LNCaP clone FGC (cell line): Measurements from ENCODE around the gene HIGD1C.
A peak's percentile ranks its signal among the peaks of the same experiment; 100 is the strongest.
"Not testable (repeated sequence)": the region's sequence is repeated elsewhere in the genome, so short reads cannot be mapped to it uniquely, and the experiment has no call there.

Experiments
- DNase-seq: peaks from one replicate; pipeline ENCODE4 v3.0.0-alpha.2; 2011; ENCODE audit warnings: low read depth
- H3K4me3 ChIP-seq: 2 replicates; pipeline ENCODE4 v1.5.1; 2011; ENCODE audit warnings: mild to moderate bottlenecking, low read depth, low read length, control low read depth
- TF ChIP-seq, protein P1 (sequence below): IDR thresholded peaks from 2 replicates; pipeline ENCODE4 v1.5.1; 2012; ENCODE audit warnings: mild to moderate bottlenecking; ENCODE audit not compliant: control insufficient read depth, insufficient read depth; ENCODE audit errors: extremely low read depth

Gene HIGD1C

GRCh38 chr12:50923361-50924130 is 28.8 kb upstream of the HIGD1C start:
- no peak overlapping the region for H3K4me3 ChIP-seq
- no peak for DNase-seq
- TF ChIP-seq, protein P1, sequence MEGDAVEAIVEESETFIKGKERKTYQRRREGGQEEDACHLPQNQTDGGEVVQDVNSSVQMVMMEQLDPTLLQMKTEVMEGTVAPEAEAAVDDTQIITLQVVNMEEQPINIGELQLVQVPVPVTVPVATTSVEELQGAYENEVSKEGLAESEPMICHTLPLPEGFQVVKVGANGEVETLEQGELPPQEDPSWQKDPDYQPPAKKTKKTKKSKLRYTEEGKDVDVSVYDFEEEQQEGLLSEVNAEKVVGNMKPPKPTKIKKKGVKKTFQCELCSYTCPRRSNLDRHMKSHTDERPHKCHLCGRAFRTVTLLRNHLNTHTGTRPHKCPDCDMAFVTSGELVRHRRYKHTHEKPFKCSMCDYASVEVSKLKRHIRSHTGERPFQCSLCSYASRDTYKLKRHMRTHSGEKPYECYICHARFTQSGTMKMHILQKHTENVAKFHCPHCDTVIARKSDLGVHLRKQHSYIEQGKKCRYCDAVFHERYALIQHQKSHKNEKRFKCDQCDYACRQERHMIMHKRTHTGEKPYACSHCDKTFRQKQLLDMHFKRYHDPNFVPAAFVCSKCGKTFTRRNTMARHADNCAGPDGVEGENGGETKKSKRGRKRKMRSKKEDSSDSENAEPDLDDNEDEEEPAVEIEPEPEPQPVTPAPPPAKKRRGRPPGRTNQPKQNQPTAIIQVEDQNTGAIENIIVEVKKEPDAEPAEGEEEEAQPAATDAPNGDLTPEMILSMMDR: no peak

- H3K4me3 ChIP-seq: peak overlapping the region; percentile 62
- TF ChIP-seq, protein P1: no peak
- DNase-seq: no peak
Observed at GRCh38 chr12:50924131-50924438, 28.3 kb upstream of the HIGD1C start.

DNA sequence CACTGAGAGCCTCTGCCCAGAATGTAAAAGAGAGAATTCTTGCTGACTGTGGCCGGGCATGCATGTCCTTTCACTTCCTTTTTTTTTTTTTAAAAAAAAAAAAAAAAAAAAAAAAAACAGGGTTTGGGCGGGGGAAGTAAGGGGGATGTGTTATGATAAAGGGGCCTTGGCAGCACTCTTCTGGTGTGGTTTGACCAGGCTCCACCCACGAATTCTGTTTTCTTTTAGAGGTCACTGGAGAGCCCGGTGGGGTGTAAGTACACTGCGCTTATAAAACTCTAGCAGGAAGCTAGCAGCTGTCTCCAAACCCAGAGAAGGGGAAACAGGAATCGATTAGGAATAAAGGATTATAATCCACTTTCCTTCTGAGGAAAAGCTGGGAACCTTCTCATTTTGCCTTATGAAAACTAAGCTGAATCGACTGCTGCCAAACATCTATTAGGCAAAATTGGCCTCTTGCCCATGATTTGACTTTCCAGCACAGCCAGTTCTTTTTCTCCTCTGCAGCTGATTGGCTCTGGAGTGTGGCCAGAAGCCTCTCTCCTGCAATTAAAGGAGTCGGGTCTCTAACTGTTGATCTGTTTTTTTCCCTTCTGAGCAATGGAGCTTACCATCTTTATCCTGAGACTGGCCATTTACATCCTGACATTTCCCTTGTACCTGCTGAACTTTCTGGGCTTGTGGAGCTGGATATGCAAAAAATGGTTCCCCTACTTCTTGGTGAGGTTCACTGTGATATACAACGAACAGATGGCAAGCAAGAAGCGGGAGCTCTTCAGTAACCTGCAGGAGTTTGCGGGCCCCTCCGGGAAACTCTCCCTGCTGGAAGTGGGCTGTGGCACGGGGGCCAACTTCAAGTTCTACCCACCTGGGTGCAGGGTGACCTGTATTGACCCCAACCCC is 27.7 kb upstream of the HIGD1C start:
- H3K4me3 ChIP-seq: peak overlapping the region; percentile 62
- DNase-seq: peak; percentile 97
- TF ChIP-seq, protein P1: no peak

DNA sequence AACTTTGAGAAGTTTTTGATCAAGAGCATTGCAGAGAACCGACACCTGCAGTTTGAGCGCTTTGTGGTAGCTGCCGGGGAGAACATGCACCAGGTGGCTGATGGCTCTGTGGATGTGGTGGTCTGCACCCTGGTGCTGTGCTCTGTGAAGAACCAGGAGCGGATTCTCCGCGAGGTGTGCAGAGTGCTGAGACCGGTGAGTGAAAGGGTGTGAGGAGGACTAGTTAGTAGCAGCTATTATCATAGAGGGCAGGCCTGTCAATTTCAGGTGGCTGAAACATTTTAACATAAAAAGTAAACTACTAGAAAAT is 27.0 kb upstream of the HIGD1C start:
- TF ChIP-seq, protein P1: no peak
- no peak for DNase-seq
- H3K4me3 ChIP-seq: peak overlapping the region; percentile 62

- no peak for DNase-seq
- peak overlapping the region; percentile 62 for H3K4me3 ChIP-seq
- TF ChIP-seq, protein P1: no peak
Observed at GRCh38 chr12:50925920-50926319, 26.4 kb upstream of the HIGD1C start.

GRCh38 chr12:50926415-50926814 is 25.9 kb upstream of the HIGD1C start:
- TF ChIP-seq, protein P1: no peak
- no peak overlapping the region; the same call in 1 of the 2 replicates for H3K4me3 ChIP-seq
- no peak for DNase-seq

DNA sequence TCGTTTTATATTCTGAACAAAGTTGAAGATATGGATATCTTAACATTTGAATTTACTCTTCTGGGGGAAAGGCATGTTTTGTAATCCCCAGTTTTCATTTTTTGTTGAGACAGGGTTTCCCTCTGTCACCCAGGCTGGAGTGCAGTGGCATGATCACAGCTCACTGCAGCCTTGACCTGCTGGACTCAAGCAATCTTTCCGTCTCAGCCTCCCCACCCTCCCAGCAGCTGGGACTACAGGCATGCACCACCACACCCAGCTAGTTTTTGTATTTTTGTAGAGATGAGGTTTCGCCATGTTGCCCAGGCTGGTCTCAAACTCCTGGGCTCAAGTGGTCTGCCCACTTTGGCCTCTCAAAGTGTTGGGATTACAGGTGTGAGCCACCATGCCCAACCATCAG is 25.4 kb upstream of the HIGD1C start:
- H3K4me3 ChIP-seq, DNase-seq: not testable (repeated sequence)
